Upper lobe of left lung (tissue), 6 donors: Measurements from ENCODE around the gene SKIC8. TPM values are rescaled to one million over a fixed set of nuclear protein-coding genes. Genes with fewer than 3 reads are reported as not detected.

Source experiments
- ATAC-seq, 2 donors: fragments of 200-7000 bp; cut with Tn5 transposase; one replicate each; pipeline ENCODE4 v1.9.1; 2022; ENCODE audit warnings: mild to moderate bottlenecking in 2 of 2, moderate library complexity in 2 of 2; ENCODE audit not compliant: low FRiP score in 2 of 2
- DNase-seq, 2 donors: peaks; one replicate each; pipeline ENCODE4 v3.0.0-alpha.2; 2019 to 2020
- H3K27ac ChIP-seq, 4 donors: fragments of 200-600 bp; sonication (generic); one replicate each; pipeline ENCODE4 v1.5.1; 2016 to 2019
- H3K27me3 ChIP-seq, 4 donors: fragments of 200-600 bp; sonication (generic); one replicate each; pipeline ENCODE4 v1.5.1; 2017 to 2019
- H3K36me3 ChIP-seq, 4 donors: fragments of 200-600 bp; sonication (generic); one replicate each; pipeline ENCODE4 v1.5.1; 2016 to 2019
- H3K4me1 ChIP-seq, 4 donors: fragments of 200-600 bp; sonication (generic); one replicate each; pipeline ENCODE4 v1.5.1; 2018 to 2019
- H3K4me3 ChIP-seq, 4 donors: fragments of 200-600 bp; sonication (generic); one replicate each; pipeline ENCODE4 v1.5.1; 2017 to 2019; ENCODE audit warnings: mild to moderate bottlenecking in 2 of 4, moderate library complexity in 1 of 4
- H3K9me3 ChIP-seq, 4 donors: fragments of 200-600 bp; sonication (generic); one replicate each; pipeline ENCODE4 v1.5.1; 2018 to 2019
- EP300 ChIP-seq, 4 donors: sonication (generic); formaldehyde crosslinking; IDR thresholded peaks; one replicate each; pipeline ENCODE4 v1.5.1; 2017; ENCODE audit warnings: antibody characterized with exemption in 4 of 4, control low read depth in 2 of 4
- POLR2A ChIP-seq, 4 donors: fragments of 450-650 bp; IDR thresholded peaks; one replicate each; pipeline ENCODE4 v1.5.1; 2016 to 2017; ENCODE audit warnings: antibody characterized with exemption in 4 of 4, mild to moderate bottlenecking in 2 of 4
- POLR2AphosphoS5 ChIP-seq, 2 donors: sonication (generic); formaldehyde crosslinking; IDR thresholded peaks; one replicate each; pipeline ENCODE4 v1.5.1; 2017; ENCODE audit warnings: antibody characterized with exemption in 2 of 2
- WGBS, 2 donors: methylation state at CpG; one replicate each; pipeline ENCODE4 v1.1.5; 2017 to 2018; 5-methylcytosine and 5-hydroxymethylcytosine counted together
- total RNA-seq, 6 donors: library from RNA; depleted of rRNA in 4 of 6; stranded (reverse); fragments of >200 nt in 4 of 6; gene quantifications; one replicate each; pipeline versions ENCODE4 v1.1.0 to v1.2.1, GENCODE V29; 2016 to 2021
- TF ChIP-seq, protein P1 (sequence below), 6 experiments: fragments of 450-650 bp in 4 of 6; fragments of 200-600 bp in 2 of 6; sonication (generic) in 2 of 6; IDR thresholded peaks; one replicate each; pipeline ENCODE4 v1.5.1; 2016 to 2019; ENCODE audit warnings: antibody characterized with exemption in 6 of 6
- donor health status: DM: no; HTN: no; CAD: no; lungs with moderate emphysema.
- donor health status: DM: no; HTN: yes; CAD: no; lungs with severe emphysema.

Gene SKIC8
- total RNA-seq, 6 donors from 2014 or later = 33.6 to 67.1 (median 50.3) TPM

DNA sequence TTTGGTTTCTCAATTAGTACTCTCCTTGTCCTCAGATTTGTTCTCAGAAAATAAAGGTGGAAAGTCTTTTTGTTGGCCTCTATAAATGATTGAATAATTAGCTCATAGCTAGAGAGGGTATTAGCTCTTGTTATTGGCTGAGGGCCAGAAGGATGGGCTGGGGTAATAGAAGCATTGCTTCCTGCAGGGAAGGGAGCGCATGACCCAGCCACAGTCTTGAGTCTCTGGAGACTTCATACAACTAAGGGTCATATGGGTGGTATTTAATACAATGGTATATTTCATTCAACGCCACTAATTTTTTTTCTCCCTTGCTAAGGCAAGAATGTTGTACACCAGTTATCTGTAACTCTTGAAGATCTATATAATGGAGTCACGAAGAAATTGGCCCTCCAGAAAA lies 26.6 kb downstream of the SKIC8 start:
- no peak for DNase-seq
- H3K4me1 ChIP-seq = peaks cover 0 to 3% (median 1%) of the 10 kb centered on the region in 4 donors
- WGBS, 2 donors = 87 to 98% methylated on average over 3 of the region's 3 CpGs
- no peaks in the 10 kb centered on the region for H3K9me3 ChIP-seq
- TF ChIP-seq POLR2A (IDR thresholded peaks at IDR 0.05) (no peak), EP300 (IDR thresholded peaks at IDR 0.05) (no peak), POLR2AphosphoS5 (IDR thresholded peaks at IDR 0.05) (no peak)
- TF ChIP-seq, protein P1, sequence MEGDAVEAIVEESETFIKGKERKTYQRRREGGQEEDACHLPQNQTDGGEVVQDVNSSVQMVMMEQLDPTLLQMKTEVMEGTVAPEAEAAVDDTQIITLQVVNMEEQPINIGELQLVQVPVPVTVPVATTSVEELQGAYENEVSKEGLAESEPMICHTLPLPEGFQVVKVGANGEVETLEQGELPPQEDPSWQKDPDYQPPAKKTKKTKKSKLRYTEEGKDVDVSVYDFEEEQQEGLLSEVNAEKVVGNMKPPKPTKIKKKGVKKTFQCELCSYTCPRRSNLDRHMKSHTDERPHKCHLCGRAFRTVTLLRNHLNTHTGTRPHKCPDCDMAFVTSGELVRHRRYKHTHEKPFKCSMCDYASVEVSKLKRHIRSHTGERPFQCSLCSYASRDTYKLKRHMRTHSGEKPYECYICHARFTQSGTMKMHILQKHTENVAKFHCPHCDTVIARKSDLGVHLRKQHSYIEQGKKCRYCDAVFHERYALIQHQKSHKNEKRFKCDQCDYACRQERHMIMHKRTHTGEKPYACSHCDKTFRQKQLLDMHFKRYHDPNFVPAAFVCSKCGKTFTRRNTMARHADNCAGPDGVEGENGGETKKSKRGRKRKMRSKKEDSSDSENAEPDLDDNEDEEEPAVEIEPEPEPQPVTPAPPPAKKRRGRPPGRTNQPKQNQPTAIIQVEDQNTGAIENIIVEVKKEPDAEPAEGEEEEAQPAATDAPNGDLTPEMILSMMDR (IDR thresholded peaks at IDR 0.05) = no peak
- peaks cover 0 to 47% (median 8%) of the 10 kb centered on the region in 4 donors for H3K36me3 ChIP-seq
- no peak for ATAC-seq
- H3K27ac ChIP-seq = no peak overlapping the region
- H3K4me3 ChIP-seq = no peak overlapping the region
- no peaks in the 10 kb centered on the region for H3K27me3 ChIP-seq

DNA sequence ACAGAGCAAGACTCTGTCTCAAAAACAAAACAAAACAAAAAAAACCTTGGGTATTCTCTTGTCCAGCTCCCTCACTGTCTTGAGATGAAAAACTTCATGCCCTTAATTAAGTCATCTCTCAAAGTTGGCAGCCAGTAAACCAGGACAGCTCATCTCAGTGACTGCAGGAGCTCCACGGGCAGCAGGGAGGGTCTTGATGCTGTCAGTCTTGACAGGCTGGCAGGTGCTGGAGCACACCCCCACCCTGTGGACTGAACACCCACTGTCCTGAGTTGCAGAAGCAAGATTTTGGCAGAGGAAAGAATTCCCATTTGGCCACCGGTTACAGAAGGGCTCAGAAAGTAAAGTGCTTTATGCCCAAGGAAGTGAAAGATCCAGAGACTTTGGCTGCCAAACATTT lies 27.1 kb downstream of the SKIC8 start:
- Histone ChIP-seq H3K36me3 (peaks cover 0 to 42% (median 8%) of the 10 kb centered on the region in 4 donors), H3K27ac (no peak overlapping the region), H3K4me1 (no peaks in the 10 kb centered on the region), H3K9me3 (no peaks in the 10 kb centered on the region), H3K27me3 (no peaks in the 10 kb centered on the region), H3K4me3 (no peak overlapping the region)
- DNase-seq (no peak), ATAC-seq (no peak)
- TF ChIP-seq EP300 (IDR thresholded peaks at IDR 0.05) = no peak
- 75 to 88% methylated on average over 2 of the region's 2 CpGs for WGBS, 2 donors

DNA sequence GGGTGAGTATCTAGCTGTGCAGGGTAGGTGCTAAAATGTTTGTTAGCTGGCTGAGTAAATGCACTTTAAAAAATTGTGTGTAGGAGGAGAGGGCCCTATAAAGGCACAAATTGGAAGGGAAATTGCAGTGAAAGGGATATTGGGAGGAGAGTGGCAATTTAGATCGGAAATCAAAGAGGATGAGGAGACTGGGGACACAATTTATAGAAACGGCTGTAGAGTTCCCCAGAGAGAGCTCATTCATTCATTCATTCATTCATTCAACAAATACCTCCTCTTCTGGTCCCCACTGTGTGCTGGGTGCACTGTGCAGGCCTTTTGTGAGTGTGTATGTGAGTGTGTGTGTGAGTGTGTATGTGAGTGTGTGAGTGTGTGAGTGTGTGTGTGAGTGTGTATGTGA lies 32.6 kb downstream of the SKIC8 start:
- WGBS, 2 donors = 77 to 92% methylated on average over 2 of the region's 2 CpGs
- H3K4me3 ChIP-seq = no peak overlapping the region
- DNase-seq (no peak), ATAC-seq (no peak)
- no peak for TF ChIP-seq EP300 (IDR thresholded peaks at IDR 0.05)
- TF ChIP-seq, protein P1 (IDR thresholded peaks at IDR 0.05) = no peak
- TF ChIP-seq POLR2AphosphoS5 (IDR thresholded peaks at IDR 0.05) = no peak
- no peak for TF ChIP-seq POLR2A (IDR thresholded peaks at IDR 0.05)
- H3K36me3 ChIP-seq = peaks cover 0 to 6% (median 0%) of the 10 kb centered on the region in 4 donors
- no peaks in the 10 kb centered on the region for H3K27me3 ChIP-seq
- peaks cover 10 to 20% (median 16%) of the 10 kb centered on the region in 4 donors for H3K4me1 ChIP-seq
- H3K27ac ChIP-seq = no peak overlapping the region
- H3K9me3 ChIP-seq = no peaks in the 10 kb centered on the region

DNA sequence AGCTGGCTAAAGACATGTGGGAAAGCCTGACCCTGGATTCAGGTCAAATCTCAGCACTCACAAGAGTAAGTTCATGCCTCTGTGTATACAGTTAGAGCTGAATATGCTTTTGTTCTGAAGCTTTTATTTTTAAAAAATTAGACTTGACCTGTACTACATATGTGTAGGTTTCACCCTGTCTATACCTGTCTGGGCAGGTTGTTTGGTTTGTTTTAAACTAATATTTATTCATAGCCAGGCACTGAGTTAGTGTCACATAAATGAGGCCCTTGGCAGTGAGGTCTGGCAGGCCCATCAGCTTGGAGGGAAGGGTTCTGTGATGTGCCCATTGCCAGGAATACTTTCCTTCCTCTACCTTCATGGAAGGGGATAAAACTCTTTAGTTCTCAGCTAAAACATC lies 33.2 kb downstream of the SKIC8 start:
- TF ChIP-seq, protein P1 (IDR thresholded peaks at IDR 0.05) = no peak
- no peak for DNase-seq
- H3K36me3 ChIP-seq = peaks cover 0 to 2% (median 0%) of the 10 kb centered on the region in 4 donors
- no peak for ATAC-seq
- no peaks in the 10 kb centered on the region for H3K9me3 ChIP-seq
- no peak overlapping the region for H3K4me3 ChIP-seq
- H3K27ac ChIP-seq = no peak overlapping the region
- no peaks in the 10 kb centered on the region for H3K27me3 ChIP-seq
- H3K4me1 ChIP-seq = peaks cover 10 to 20% (median 16%) of the 10 kb centered on the region in 4 donors

DNA sequence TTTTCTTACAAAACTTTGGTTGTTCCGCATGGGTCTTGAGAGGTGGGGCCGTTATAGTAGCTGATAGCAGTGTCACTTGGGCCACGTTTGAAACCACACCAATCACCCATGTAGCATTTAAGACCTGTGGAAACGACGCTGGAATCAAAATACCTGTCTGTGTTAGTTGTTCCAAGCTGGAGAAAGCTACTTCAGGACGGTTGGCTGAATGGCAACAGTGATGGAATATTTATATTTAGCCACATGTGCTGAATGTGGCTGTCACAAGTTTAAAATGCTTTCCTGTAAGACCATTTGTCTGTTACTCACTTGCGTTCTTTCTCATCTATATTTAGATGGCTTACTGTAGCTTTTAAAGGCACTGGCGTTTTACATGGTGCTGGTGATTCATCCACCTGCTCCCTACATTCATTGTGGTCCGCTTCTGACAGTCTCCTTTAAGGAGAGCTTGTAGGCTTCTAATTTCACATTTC lies 33.6 kb downstream of the SKIC8 start:
- 64 to 75% methylated on average over 9 of the region's 9 CpGs for WGBS, 2 donors
- Histone ChIP-seq H3K27me3 (no peaks in the 10 kb centered on the region), H3K4me3 (peak overlapping the region in 1 of 4 donors; percentile 65), H3K36me3 (no peaks in the 10 kb centered on the region), H3K9me3 (no peaks in the 10 kb centered on the region), H3K27ac (no peak overlapping the region), H3K4me1 (peaks cover 10 to 20% (median 16%) of the 10 kb centered on the region in 4 donors)
- TF ChIP-seq, protein P1 (IDR thresholded peaks at IDR 0.05) = no peak
- TF ChIP-seq POLR2AphosphoS5 (IDR thresholded peaks at IDR 0.05) = no peak
- no peak for TF ChIP-seq EP300 (IDR thresholded peaks at IDR 0.05)
- TF ChIP-seq POLR2A (IDR thresholded peaks at IDR 0.05) = no peak
- DNase-seq = no peak
- no peak for ATAC-seq
